Caco-2 (cell line): ENCODE results near the gene AKAP12. TPM values are rescaled to one million over a fixed set of nuclear protein-coding genes. Genes with fewer than 3 reads are reported as not detected.
"Not testable (repeated sequence)": the region's sequence is repeated elsewhere in the genome, so short reads cannot be mapped to it uniquely, and the experiment has no call there.

Experiments
- BruUV-seq: library from RNA; stranded (reverse); fragments of 400-500 nt; replicated peaks from 2 replicates; lab custom pipeline; 2021; lab: Mats Ljungman, UMichigan
- CTCF ChIA-PET: fragments of 300-600 bp; sonication (Branson Sonifier 250); formaldehyde crosslinking; loops from one replicate; lab custom pipeline; 2022; ENCODE audit warnings: antibody characterized with exemption; lab: Charles Lee
- POLR2A ChIA-PET: fragments of 300-600 bp; sonication (Branson Sonifier 250); formaldehyde crosslinking; loops from one replicate; lab custom pipeline; 2022; ENCODE audit warnings: antibody characterized with exemption; lab: Charles Lee
- DNase-seq, 2 experiments: peaks; one replicate each; pipeline versions ENCODE4 v3.0.0 to v3.0.0-alpha.2; 2020 to 2022
- H3K27me3 ChIP-seq: replicated peaks from 2 replicates; pipeline ENCODE4 v1.6.0; 2011; ENCODE audit warnings: low read length; ENCODE audit not compliant: control insufficient read depth, insufficient read depth
- H3K36me3 ChIP-seq: 2 replicates; pipeline ENCODE4 v1.5.1; 2011; ENCODE audit warnings: low read length; ENCODE audit not compliant: control insufficient read depth, insufficient read depth
- H3K4me1 ChIP-seq: fragments of 250-450 bp; sonication (Bioruptor Pico); 2 replicates; pipeline ENCODE4 v1.5.1; 2020; ENCODE audit warnings: mild to moderate bottlenecking
- H3K4me3 ChIP-seq: 2 replicates; pipeline ENCODE4 v1.5.1; 2011; ENCODE audit warnings: low read depth, mild to moderate bottlenecking, control low read depth, low read length
- H3K9me3 ChIP-seq: fragments of 250-450 bp; sonication (Bioruptor Pico); 2 replicates; pipeline ENCODE4 v1.5.1; 2020; ENCODE audit warnings: mild to moderate bottlenecking, moderate library complexity
- H3K27ac Mint-ChIP-seq: one replicate; pipeline ENCODE4 v1.8.0; 2022; ENCODE audit warnings: mixed read lengths; ENCODE audit not compliant: unreplicated experiment
- H3K27me3 Mint-ChIP-seq: one replicate; pipeline ENCODE4 v1.8.0; 2022; ENCODE audit warnings: mixed read lengths; ENCODE audit not compliant: insufficient read depth, unreplicated experiment
- H3K36me3 Mint-ChIP-seq: one replicate; pipeline ENCODE4 v1.8.0; 2022; ENCODE audit warnings: mild to moderate bottlenecking, mixed read lengths; ENCODE audit not compliant: insufficient read depth, unreplicated experiment
- H3K4me1 Mint-ChIP-seq: one replicate; pipeline ENCODE4 v1.8.0; 2022; ENCODE audit warnings: low read depth, mixed read lengths; ENCODE audit not compliant: unreplicated experiment
- H3K4me3 Mint-ChIP-seq: one replicate; pipeline ENCODE4 v1.8.0; 2022; ENCODE audit warnings: mild to moderate bottlenecking, moderate library complexity, mixed read lengths; ENCODE audit not compliant: unreplicated experiment
- H3K9me3 Mint-ChIP-seq: one replicate; pipeline ENCODE4 v1.8.0; 2022; ENCODE audit warnings: mixed read lengths; ENCODE audit not compliant: unreplicated experiment
- CTCF ChIP-seq, 2 experiments: fragments of 200-600 bp in 1 of 2; IDR thresholded peaks; 1 replicate in 1 of 2; 2 replicates in 1 of 2; pipeline versions ENCODE4 v1.5.1 to v1.8.0; 2011 to 2022; ENCODE audit warnings: antibody characterized with exemption in 1 of 2, control low read depth in 1 of 2, inconsistent platforms in 1 of 2, low read depth in 1 of 2, low read length in 1 of 2, mild to moderate bottlenecking in 1 of 2, moderate library complexity in 1 of 2; ENCODE audit not compliant: insufficient read depth in 1 of 2, severe bottlenecking in 1 of 2, unreplicated experiment in 1 of 2
- intact Hi-C: fragments of 100-400 bp; cut with micrococcal nuclease; formaldehyde crosslinking; loops from one replicate; pipeline ENCODE4 v1.10.0; 2022; ENCODE audit not compliant: unreplicated experiment
- total RNA-seq: library from RNA; stranded (reverse); gene quantifications from 2 replicates; pipeline ENCODE4 v1.2.3, GENCODE V29; 2022

AKAP12 gene
- total RNA-seq, 1 experiment from 2014 or later = 0.93 TPM

DNA sequence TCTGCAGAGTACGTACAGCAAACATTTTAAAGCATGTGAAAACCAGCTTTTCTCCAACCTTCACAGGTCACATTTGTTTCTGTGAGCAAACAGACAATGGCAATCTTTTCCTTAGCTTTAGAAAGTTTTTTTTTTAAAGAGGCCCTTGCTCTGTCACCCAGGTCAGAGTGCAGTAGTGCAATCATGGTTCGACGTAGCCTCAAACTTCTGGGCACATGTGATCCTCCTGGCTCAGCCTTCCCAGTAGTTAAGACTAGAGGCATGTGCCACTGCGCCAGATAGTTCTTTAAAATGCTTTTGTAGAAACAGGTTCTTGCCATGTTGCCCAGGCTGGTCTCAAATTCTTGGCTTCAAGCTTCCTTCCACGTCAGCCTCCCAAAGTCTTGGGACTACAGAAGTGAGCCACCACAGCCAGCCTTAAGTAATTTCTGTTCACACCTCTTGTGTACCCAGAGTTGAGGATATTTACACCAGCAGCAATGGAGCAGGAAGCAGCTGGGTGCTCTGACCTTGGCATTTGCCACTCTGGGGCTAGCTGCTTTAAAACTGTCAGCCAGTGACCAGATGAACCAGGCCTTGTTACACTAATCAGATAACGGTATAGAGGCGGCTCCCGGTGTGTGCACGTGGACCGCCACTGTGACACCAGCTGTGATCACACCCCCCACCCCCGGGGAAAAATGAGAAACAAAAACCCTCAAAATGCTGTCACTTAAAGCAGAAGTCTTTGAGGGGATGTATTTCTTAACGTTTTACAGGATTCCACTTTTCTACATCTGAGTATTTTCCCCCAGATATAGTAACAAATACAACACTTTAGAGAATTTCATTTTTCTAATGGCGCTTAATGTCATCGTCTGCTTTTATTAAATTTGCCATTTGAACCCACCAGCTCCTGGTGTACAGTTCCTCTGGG, 71.3 kb downstream of the AKAP12 start:
- Mint-ChIP-seq H3K9me3 (peaks cover 7% of the 10 kb centered on the region), H3K4me1 (peaks cover 6% of the 10 kb centered on the region)
- CTCF ChIA-PET = interaction anchor here (0.7 kb wide), 1 partner anchor 13 kb away, joined by 4 read pairs; no protein-coding TSS in a partner anchor

DNA sequence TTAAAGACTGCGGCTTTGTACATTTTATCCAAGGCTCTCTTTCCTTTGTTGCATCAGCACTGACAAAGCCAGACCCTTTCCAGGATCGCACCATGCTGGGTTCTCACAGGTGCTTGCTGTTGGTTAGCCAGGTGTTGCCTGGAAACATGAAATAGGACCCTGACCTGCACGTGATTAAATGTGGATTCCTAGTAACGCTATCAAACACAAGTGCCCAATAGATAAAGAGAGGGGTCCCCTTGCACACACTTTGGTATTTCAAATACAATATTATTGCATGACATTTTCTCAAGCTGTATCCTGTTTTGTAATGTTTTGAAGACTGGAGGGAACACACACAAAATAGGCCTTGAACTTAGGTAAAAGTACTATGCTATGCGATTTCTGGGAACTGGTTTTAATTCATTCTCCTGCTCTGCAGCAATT, 73.3 kb downstream of the AKAP12 start:
- no peak overlapping the region for H3K4me3 ChIP-seq
- ChIA-PET CTCF (no interaction called here), POLR2A (no interaction called here)
- Mint-ChIP-seq H3K27me3 (peaks cover 3% of the 10 kb centered on the region), H3K27ac (no peak overlapping the region), H3K4me1 (no peaks in the 10 kb centered on the region), H3K4me3 (no peak overlapping the region), H3K36me3 (peaks cover 6% of the 10 kb centered on the region), H3K9me3 (peaks cover 7% of the 10 kb centered on the region)
- TF ChIP-seq CTCF (IDR thresholded peaks at IDR 0.05; ENCODE audit: insufficient read depth in 1 of 2, low read depth in 1 of 2, low read length in 1 of 2, severe bottlenecking in 1 of 2, unreplicated experiment in 1 of 2) = no peak
- no peaks in the 10 kb centered on the region for H3K27me3 ChIP-seq
- 0 out of 2 replicates have a peak, but pooled peaks cover 6% of the 10 kb centered on the region for H3K4me1 ChIP-seq
- H3K9me3 ChIP-seq = no peaks in the 10 kb centered on the region
- no peaks in the 10 kb centered on the region for H3K36me3 ChIP-seq
- intact Hi-C loops = no loop called here
- no TSS peak for BruUV-seq
- peak; percentile 27 to 40 for DNase-seq

More for the DNA sequence above, 71.3 kb downstream of the AKAP12 start:
- Mint-ChIP-seq H3K36me3 (peaks cover 6% of the 10 kb centered on the region), H3K4me3 (no peak overlapping the region), H3K27me3 (peaks cover under 1% of the 10 kb centered on the region), H3K27ac (no peak overlapping the region)
- POLR2A ChIA-PET = no interaction called here
- no peak for DNase-seq
- H3K9me3 ChIP-seq = no peaks in the 10 kb centered on the region
- intact Hi-C loops = no loop called here
- no peak for TF ChIP-seq CTCF (IDR thresholded peaks at IDR 0.05; ENCODE audit: insufficient read depth in 1 of 2, low read depth in 1 of 2, low read length in 1 of 2, severe bottlenecking in 1 of 2, unreplicated experiment in 1 of 2)
- no peak overlapping the region for H3K4me3 ChIP-seq
- H3K27me3 ChIP-seq = no peaks in the 10 kb centered on the region
- H3K4me1 ChIP-seq = peaks cover 26% of the 10 kb centered on the region
- no peaks in the 10 kb centered on the region for H3K36me3 ChIP-seq
- no TSS peak for BruUV-seq

- H3K27me3 ChIP-seq, H3K27me3 Mint-ChIP-seq, H3K36me3 ChIP-seq, DNase-seq, H3K4me3 ChIP-seq, H3K9me3 ChIP-seq, H3K4me1 ChIP-seq, H3K27ac Mint-ChIP-seq, POLR2A ChIA-PET, H3K4me3 Mint-ChIP-seq, CTCF ChIA-PET, H3K4me1 Mint-ChIP-seq, intact Hi-C loops, H3K36me3 Mint-ChIP-seq, BruUV-seq: not testable (repeated sequence)
- peaks cover 12% of the 10 kb centered on the region for H3K9me3 Mint-ChIP-seq
These were observed 75.9 kb downstream of the AKAP12 start for GRCh38 chr6:151315661-151316060.
